ENCODE results near the gene PAOX.
A peak's percentile ranks its signal among the peaks of the same experiment; 100 is the strongest.

PAOX gene

DNA sequence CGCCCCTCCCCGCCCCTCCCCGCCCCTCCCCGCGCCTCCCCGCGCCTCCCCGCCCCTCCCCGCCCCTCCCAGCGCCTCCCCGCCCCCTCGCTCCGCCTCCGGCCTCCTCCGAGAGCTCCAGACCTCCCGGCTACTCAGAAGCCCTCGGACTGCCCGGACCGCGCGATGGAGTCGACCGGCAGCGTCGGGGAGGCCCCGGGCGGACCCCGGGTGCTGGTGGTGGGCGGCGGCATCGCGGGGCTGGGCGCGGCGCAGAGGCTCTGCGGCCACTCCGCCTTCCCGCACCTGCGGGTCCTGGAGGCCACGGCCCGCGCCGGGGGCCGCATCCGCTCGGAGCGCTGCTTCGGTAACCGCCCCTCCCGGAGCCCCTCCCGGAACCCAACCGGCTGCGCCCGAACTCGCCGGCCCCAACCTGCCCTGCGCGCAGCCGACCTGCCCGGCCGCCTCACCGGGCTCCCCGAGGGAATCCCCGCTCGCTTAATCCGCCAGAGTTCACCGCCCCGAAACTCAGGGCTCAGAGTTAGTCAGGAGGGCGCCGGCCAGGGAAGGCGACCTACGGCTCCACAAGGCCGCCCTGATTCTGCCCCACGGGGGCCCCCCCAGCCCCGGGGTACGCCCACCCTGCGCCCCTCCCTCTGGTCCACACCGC lies at the start of gene PAOX:
PAOX (plus strand) TSS at position 111 of the 649 bp plus-strand sequence; CDS start at position 166, 55 bp downstream.
- H3K9me3 ChIP-seq: no peaks in the 10 kb centered on the region
- no peaks in the 10 kb centered on the region for H3K27me3 ChIP-seq (ENCODE audit: low read depth)
- in situ Hi-C loops (cut with MboI; ENCODE audit: low sequenced_read_pairs): no loop called here
- peak within 1 kb of the TSS; percentile 49 for H3K4me3 ChIP-seq
- peak in 1 of 2 experiments; percentile 75 for DNase-seq (ENCODE audit: low spot score in 2 of 2)
- H3K4me1 ChIP-seq: peaks cover 25% of the 10 kb centered on the region
- H3K36me3 ChIP-seq (replicated peaks): no peaks in the 10 kb centered on the region

DNA sequence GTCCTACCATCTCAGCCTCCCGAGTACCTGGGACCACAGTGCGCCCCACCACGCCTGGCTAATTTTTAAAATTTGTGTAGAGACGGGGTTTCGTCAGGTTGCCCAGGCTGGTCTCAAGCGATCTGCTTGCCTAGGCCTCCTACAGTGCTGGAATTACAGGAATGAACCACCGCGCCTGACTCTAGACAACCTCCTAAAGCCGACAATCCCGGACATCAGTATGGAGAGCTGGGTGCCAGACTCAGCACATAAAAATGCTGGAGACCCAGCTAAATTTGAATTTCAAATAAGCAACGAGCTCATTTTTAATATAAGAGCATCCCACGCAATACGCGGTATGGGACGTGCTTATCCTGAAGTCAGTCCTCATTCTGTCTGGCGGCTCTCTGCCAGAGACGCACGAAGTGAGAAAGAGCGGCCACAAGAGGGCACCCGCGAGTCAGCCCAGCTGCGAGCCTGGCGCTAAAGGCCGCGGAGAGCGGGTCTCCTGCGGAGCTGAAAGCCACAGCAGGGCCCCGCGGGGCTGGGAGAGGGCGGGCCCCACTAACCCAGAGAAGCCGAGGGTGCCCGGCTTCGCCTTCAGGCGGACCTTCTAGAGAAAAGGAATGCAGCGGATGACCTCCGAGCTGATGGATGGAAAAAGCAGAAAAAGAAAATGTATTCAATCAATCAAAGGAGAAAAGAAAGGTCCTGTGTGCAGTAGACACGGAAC lies 49.4 kb upstream of the PAOX start:
- H3K4me1 ChIP-seq: peaks cover 2% of the 10 kb centered on the region; the same call in 1 of the 2 replicates
- no peak overlapping the region for H3K4me3 ChIP-seq
- H3K9me3 ChIP-seq: no peaks in the 10 kb centered on the region
- DNase-seq (ENCODE audit: low spot score in 2 of 2): peak; percentile 83 to 93
- in situ Hi-C loops (cut with MboI; ENCODE audit: low sequenced_read_pairs): no loop called here
- H3K36me3 ChIP-seq (replicated peaks): no peaks in the 10 kb centered on the region
- peaks cover 21% of the 10 kb centered on the region for H3K27me3 ChIP-seq (ENCODE audit: low read depth)

DNA sequence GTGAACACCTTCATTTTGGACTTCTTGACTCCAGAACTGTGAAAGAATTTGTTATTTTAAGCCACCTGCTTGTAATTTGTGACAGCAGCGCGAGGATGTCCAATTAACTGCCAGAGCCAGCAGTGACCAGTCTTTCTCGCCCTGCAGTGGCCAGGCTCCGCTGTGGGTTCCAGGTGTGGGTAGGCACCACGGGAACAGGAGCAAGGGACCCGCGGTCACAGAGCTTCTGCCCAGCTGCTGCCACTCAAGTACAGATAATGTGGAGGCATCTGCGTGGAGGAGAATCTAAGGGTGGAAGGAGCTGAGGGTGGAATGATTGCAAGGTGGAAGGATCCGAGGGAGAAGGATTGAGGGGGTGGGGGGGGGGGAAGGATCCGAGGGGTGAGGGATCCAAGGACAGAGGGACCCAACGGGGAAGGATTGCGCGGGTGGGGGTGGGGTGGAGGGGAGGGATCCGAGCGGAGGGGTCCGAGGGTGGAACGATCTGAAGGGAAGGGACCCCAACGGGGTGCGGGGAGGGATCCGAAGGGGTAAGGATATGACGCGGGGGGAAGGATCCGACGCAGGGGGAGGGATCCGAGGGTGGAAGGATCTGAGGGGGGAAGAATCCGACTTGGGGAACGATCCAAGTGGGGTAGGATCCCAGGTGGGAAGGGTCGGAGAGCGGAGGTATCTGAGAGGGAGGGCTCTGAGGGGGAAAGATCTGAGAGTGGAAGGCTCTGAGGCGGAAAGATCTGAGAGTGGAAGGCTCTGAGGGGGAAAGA lies 45.9 kb upstream of the PAOX start:
- no peak for DNase-seq (ENCODE audit: low spot score in 2 of 2)
- H3K9me3 ChIP-seq: no peaks in the 10 kb centered on the region
- H3K4me3 ChIP-seq: no peak overlapping the region
- H3K27me3 ChIP-seq (ENCODE audit: low read depth): peaks cover 49% of the 10 kb centered on the region
- in situ Hi-C loops (cut with MboI; ENCODE audit: low sequenced_read_pairs): no loop called here
- H3K4me1 ChIP-seq: peaks cover 2% of the 10 kb centered on the region; the same call in 1 of the 2 replicates
- H3K36me3 ChIP-seq (replicated peaks): no peaks in the 10 kb centered on the region

- peaks cover 49% of the 10 kb centered on the region for H3K27me3 ChIP-seq (ENCODE audit: low read depth)
- in situ Hi-C loops (cut with MboI; ENCODE audit: low sequenced_read_pairs): no loop called here
- H3K4me3 ChIP-seq: no peak overlapping the region
- peaks cover 2% of the 10 kb centered on the region; the same call in 1 of the 2 replicates for H3K4me1 ChIP-seq
- no peaks in the 10 kb centered on the region for H3K9me3 ChIP-seq
- no peaks in the 10 kb centered on the region for H3K36me3 ChIP-seq (replicated peaks)
- DNase-seq (ENCODE audit: low spot score in 2 of 2): no peak
These were observed 44.4 kb upstream of the PAOX start for GRCh38 chr10:133334503-133335245.

- H3K27me3 ChIP-seq (ENCODE audit: low read depth): peaks cover 49% of the 10 kb centered on the region
- no peak overlapping the region for H3K4me3 ChIP-seq
- H3K36me3 ChIP-seq (replicated peaks): no peaks in the 10 kb centered on the region
- peak in 1 of 2 experiments; percentile 64 for DNase-seq (ENCODE audit: low spot score in 2 of 2)
- no peaks in the 10 kb centered on the region; the same call in 1 of the 2 replicates for H3K4me1 ChIP-seq
- in situ Hi-C loops (cut with MboI; ENCODE audit: low sequenced_read_pairs): no loop called here
- no peaks in the 10 kb centered on the region for H3K9me3 ChIP-seq
These were observed 43.6 kb upstream of the PAOX start for GRCh38 chr10:133335246-133336117.

- in situ Hi-C loops (cut with MboI; ENCODE audit: low sequenced_read_pairs): no loop called here
- Histone ChIP-seq H3K36me3 (replicated peaks) (no peaks in the 10 kb centered on the region), H3K4me3 (no peak overlapping the region), H3K4me1 (no peaks in the 10 kb centered on the region; the same call in 1 of the 2 replicates), H3K9me3 (no peaks in the 10 kb centered on the region), H3K27me3 (ENCODE audit: low read depth) (peaks cover 47% of the 10 kb centered on the region)
- no peak for DNase-seq (ENCODE audit: low spot score in 2 of 2)
These were observed 42.9 kb upstream of the PAOX start for GRCh38 chr10:133336118-133336576.

- Histone ChIP-seq H3K27me3 (ENCODE audit: low read depth) (peaks cover 40% of the 10 kb centered on the region), H3K4me3 (no peak within 1 kb of the TSS), H3K9me3 (no peaks in the 10 kb centered on the region), H3K36me3 (replicated peaks) (no peaks in the 10 kb centered on the region), H3K4me1 (no peaks in the 10 kb centered on the region; the same call in 1 of the 2 replicates)
- in situ Hi-C loops (cut with MboI; ENCODE audit: low sequenced_read_pairs): no loop called here
- peak in 1 of 2 experiments; percentile 83 for DNase-seq (ENCODE audit: low spot score in 2 of 2)
These were observed 42.3 kb upstream of the PAOX start, which contains the start of gene CALY for GRCh38 chr10:133336577-133337369. CALY (minus strand) TSS chr10:133336896; CDS start chr10:133328989, 7,907 bp downstream.

GRCh38 chr10:133337370-133337725 lies 41.7 kb upstream of the PAOX start:
- H3K9me3 ChIP-seq: no peaks in the 10 kb centered on the region
- no peaks in the 10 kb centered on the region; the same call in 1 of the 2 replicates for H3K4me1 ChIP-seq
- H3K4me3 ChIP-seq: no peak overlapping the region
- no peaks in the 10 kb centered on the region for H3K36me3 ChIP-seq (replicated peaks)
- no peak for DNase-seq (ENCODE audit: low spot score in 2 of 2)
- peaks cover 35% of the 10 kb centered on the region for H3K27me3 ChIP-seq (ENCODE audit: low read depth)
- in situ Hi-C loops (cut with MboI; ENCODE audit: low sequenced_read_pairs): no loop called here

DNA sequence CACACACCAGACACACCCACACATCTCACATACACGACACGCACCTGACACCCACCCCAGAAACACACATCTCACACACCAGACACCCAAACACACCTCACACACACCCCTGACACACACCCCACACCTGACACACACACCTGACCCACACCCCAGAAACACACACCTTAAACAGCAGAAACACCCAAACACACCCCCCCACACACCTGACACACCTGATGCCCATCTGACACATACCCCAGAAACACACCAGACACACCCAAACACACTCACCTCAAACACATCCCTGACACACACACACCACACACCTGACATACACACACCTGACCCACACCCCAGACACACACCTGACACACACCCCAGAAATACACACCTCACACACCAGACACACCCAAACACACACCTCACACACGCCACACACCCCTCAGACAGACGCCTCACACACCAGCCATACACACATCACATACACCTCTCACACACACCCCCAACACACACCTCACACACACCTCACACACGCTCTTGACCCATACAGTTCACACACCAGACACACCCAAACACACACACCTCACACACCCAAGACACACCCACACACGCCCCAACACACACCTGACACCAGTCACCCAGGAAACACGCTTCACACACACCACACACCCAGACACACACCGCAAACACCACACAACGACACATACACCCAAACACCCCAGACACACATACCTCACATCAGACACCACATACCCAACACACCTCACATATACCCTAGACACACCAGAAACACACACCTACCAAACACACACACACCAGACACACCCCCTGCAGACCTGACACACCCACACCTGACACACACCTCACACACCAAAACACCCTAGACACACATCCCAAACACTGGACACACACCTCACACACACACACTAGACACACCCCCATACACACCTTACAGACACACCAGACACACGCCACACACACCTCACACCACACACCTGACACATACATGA lies 40.7 kb upstream of the PAOX start:
- in situ Hi-C loops (cut with MboI; ENCODE audit: low sequenced_read_pairs): no loop called here
- Histone ChIP-seq H3K4me3 (no peak overlapping the region), H3K27me3 (ENCODE audit: low read depth) (peaks cover 30% of the 10 kb centered on the region), H3K4me1 (no peaks in the 10 kb centered on the region; the same call in 1 of the 2 replicates), H3K9me3 (no peaks in the 10 kb centered on the region), H3K36me3 (replicated peaks) (no peaks in the 10 kb centered on the region)
- DNase-seq (ENCODE audit: low spot score in 2 of 2): no peak

GRCh38 chr10:133339708-133340380 lies 39.2 kb upstream of the PAOX start:
- DNase-seq (ENCODE audit: low spot score in 2 of 2): no peak
- Histone ChIP-seq H3K9me3 (no peaks in the 10 kb centered on the region), H3K27me3 (ENCODE audit: low read depth) (peaks cover 26% of the 10 kb centered on the region), H3K4me1 (no peaks in the 10 kb centered on the region; the same call in 1 of the 2 replicates), H3K4me3 (no peak overlapping the region), H3K36me3 (replicated peaks) (no peaks in the 10 kb centered on the region)
- in situ Hi-C loops (cut with MboI; ENCODE audit: low sequenced_read_pairs): no loop called here

- no peaks in the 10 kb centered on the region; the same call in 1 of the 2 replicates for H3K9me3 ChIP-seq
- in situ Hi-C loops (cut with MboI; ENCODE audit: low sequenced_read_pairs): no loop called here
- DNase-seq (ENCODE audit: low spot score in 2 of 2): no peak
- no peaks in the 10 kb centered on the region for H3K36me3 ChIP-seq (replicated peaks)
- H3K4me1 ChIP-seq: no peaks in the 10 kb centered on the region
- H3K27me3 ChIP-seq (ENCODE audit: low read depth): peaks cover 5% of the 10 kb centered on the region
- H3K4me3 ChIP-seq: no peak overlapping the region
These were observed 37.1 kb upstream of the PAOX start for GRCh38 chr10:133341983-133342382.
